GM18517 (cell line): ENCODE results near the gene TMEM253.

Source experiments
- ATAC-seq: cut with Tn5 transposase; IDR thresholded peaks from one replicate; pipeline ENCODE4 v1.9.1; 2021; ENCODE audit warnings: mild to moderate bottlenecking, moderate library complexity; ENCODE audit not compliant: unreplicated experiment

TMEM253 gene

GRCh38 chr14:21103710-21104447, 3.0 kb downstream of the TMEM253 start:
- ATAC-seq: peak; percentile 89

DNA sequence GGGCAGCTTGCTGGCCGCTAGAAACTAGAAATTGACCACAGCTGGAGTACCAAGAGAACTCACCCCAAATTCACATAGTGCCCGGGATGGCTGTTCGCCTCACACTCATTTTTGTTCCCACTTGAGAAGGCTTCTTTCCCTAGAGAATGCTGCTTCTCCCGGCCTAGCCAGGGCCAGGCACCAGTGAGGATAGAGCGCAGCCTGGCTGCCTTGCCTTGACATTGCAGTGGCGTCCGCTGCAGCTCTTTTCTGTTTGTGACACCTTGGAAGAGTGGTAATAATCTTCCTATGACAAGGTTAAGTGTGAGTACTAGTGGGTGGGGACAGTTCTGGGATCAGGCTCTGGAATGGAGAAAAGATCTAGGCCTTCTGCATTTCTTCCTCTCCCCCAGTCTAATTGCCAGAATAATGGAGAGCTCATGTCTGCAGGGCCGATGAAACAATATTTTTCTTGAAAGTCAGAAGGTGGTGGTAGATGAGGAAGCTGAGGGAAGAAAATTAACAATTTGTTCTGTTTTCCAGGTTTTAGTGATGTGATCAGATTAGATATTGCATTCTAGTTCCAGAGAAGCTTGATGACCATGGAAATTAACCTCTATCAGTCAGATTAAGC, 3.7 kb downstream of the TMEM253 start:
- peak; percentile 25 for ATAC-seq

DNA sequence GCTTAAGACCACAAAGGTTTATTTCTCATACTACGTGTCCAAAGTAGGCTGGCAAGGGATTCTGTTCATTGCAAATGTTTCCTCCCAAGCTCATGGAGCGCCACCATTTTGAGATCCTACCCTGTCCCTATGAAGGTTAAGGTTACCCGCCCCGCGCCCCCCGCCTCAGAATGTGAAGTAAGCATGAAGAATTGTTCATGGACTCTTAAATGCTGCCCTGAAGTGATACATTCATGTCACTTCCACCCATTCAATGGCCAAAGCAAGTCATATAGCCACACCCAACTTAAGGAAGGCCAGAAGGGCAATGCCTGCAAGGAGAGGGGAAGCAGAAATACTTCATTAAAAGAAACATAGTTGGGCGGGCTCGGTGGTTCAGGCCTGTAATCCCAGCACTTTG, 4.2 kb downstream of the TMEM253 start:
- no peak for ATAC-seq

- no peak for ATAC-seq
Measured at GRCh38 chr14:21106176-21106497, 5.3 kb downstream of the TMEM253 start.

DNA sequence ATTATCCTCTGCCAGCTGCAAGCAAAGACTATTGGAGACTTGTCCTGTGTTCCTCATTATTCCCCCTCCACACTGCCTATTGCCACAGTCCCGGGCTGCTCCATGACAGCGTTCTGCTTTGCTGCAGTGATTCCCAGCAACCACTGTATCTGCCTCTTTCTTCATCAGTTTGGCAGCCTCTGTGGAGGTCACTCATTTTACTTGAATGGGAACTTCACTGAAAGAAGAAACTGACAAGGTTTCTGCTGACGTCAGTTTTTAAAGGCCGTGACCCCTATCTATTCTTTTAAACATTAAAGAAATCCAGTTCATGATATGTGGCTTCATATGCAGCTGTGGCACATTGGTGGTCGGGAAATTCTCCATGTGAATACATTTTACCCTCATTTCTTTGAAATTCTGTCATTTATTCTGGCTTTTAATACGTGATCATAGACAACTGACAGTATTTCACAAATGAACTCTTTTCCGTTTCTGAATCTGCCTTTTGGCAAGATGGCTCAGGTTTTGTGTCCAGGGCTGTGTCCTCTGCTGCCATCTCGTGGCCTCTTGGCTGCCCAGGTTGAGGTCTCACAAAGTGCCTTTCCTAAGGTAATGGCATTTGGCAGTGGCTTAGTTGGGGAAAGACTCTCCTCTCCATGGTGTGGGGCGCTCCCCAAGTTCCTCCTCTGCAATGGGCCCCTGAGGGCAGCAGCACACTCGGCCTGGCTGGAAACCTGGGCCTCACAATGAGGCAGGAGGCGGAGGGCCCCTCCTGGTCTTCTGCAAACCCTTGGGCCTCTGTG, 5.8 kb downstream of the TMEM253 start:
- ATAC-seq: no peak

GRCh38 chr14:21107283-21107800, 6.5 kb downstream of the TMEM253 start:
- no peak for ATAC-seq

GRCh38 chr14:21108791-21109190, 7.9 kb downstream of the TMEM253 start:
- ATAC-seq: no peak

- no peak for ATAC-seq
Measured at GRCh38 chr14:21109377-21110138, 8.7 kb downstream of the TMEM253 start.

DNA sequence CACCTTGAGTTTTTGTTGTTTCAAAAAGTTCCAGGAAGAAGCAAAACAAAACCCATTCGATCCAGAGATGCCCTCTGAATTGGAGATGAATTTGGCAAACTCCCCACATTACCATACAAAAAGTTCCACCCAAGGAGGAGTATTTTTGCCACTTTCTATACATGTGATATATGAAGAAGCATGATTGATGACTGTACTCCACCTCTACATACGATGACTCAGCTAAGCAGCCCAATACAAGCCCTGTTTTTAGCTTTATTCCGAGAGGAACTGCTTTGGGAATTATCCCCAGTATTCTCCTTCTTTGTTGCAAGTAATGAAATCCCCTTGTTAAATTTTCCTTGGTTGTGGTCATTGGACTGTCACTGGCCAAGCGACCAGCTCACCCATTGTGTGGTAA, 11.4 kb downstream of the TMEM253 start:
- no peak for ATAC-seq

- no peak for ATAC-seq
Measured at GRCh38 chr14:21113369-21113768, 12.5 kb downstream of the TMEM253 start.

GRCh38 chr14:21118933-21119332, 18.1 kb downstream of the TMEM253 start:
- no peak for ATAC-seq

GRCh38 chr14:21120686-21121085, 19.8 kb downstream of the TMEM253 start:
- ATAC-seq: no peak

GRCh38 chr14:21121122-21121521, 20.3 kb downstream of the TMEM253 start:
- no peak for ATAC-seq

DNA sequence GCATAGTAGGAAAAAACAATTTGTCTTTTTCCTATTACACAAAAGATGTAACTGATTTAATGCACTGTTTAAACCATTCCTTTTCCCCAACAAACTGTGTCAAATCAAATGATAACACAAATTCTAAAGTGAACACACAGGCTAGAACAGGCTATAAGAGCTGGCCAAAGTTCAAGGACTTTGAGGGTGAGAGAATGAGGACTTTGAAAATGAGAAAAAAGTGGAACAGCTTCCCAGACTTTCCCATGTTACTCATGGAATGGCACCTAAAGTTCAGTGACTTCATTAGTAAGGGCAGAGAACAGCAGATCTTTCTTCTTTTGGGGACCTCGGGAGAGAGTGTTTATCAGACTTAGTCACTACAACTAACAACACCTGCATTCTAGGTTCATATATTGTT, 22.6 kb downstream of the TMEM253 start:
- ATAC-seq: no peak

DNA sequence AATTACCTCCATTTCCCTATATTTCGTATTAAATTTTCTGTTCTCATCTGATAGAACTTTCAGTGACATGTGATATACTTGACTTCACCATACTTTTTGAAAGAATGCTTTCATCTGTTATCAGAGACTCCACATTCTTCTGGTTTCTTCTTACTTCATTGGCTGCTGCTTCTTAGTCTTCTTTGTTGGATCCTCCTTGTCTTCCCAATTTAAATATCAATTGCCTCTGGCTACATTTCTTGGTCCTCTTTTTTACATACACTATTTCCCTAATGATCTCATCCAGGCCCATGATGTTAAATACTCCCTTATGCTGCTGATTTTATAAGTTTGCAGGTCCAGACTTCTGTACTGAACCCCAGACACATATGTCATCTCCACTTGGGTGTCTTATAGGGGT, 33.0 kb downstream of the TMEM253 start:
- ATAC-seq: no peak

- ATAC-seq: no peak
Measured at GRCh38 chr14:21136024-21136423, 35.2 kb downstream of the TMEM253 start.

GRCh38 chr14:21142357-21142756, 41.5 kb downstream of the TMEM253 start:
- ATAC-seq: no peak

DNA sequence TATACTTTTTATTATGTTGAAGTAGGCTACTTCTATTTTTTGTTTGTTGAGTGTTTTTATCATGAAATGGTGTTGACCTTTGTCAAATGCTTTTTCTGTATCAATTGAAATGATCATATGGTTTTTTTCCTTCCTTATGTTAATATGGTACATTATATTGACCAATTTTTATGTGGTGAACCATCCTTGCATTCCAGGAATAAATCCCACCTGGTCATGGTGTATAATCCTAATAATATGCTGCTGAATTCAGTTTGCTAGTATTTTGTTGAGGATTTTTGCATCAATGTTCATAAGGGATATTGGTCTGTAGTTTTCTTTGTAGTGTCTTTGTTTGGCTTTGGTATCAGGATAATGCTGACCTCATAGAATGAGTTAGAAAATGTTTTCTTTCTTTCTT, 44.6 kb downstream of the TMEM253 start:
- no peak for ATAC-seq

DNA sequence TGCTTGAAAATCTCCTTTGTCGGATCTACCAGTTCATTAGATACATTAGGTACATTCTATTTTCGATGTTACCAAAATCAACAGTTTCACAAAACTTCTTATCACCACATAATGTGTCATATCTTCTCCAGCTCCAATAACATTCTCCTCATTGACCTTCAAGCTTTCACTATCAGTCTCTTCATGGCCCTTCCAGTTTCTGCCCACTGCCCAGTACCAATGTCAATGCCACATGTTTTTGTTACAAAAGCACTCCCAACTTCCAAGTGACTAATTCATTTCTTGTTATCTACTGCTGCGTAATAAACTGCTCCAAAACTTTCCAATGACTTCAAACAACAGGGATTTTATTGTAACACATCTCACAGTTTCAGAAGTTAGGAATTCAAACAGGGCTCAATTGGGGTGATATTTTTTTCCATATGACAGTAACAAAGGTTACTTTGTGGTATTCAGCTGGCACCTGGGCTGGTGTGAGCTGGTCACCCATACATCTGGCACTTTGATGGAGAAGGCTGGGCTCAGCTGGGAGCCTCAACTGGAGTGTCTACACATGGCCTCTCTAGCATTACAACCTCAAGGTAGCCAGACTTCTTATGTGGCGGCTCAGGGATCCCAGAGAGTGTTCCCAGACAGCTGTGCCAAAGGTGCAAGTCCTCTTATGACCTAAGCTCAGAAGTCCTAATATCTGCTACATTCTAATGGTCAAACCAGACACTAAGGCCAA, 48.9 kb downstream of the TMEM253 start:
- ATAC-seq: no peak
